HG03039 (cell line): ENCODE results near the gene IDH3A.
"Not testable (repeated sequence)": the region's sequence is repeated elsewhere in the genome, so short reads cannot be mapped to it uniquely, and the experiment has no call there.

Experiments
- ATAC-seq: cut with Tn5 transposase; IDR thresholded peaks from one replicate; pipeline ENCODE4 v1.9.1; 2021; ENCODE audit warnings: mild to moderate bottlenecking, moderate library complexity; ENCODE audit not compliant: unreplicated experiment

IDH3A gene

DNA sequence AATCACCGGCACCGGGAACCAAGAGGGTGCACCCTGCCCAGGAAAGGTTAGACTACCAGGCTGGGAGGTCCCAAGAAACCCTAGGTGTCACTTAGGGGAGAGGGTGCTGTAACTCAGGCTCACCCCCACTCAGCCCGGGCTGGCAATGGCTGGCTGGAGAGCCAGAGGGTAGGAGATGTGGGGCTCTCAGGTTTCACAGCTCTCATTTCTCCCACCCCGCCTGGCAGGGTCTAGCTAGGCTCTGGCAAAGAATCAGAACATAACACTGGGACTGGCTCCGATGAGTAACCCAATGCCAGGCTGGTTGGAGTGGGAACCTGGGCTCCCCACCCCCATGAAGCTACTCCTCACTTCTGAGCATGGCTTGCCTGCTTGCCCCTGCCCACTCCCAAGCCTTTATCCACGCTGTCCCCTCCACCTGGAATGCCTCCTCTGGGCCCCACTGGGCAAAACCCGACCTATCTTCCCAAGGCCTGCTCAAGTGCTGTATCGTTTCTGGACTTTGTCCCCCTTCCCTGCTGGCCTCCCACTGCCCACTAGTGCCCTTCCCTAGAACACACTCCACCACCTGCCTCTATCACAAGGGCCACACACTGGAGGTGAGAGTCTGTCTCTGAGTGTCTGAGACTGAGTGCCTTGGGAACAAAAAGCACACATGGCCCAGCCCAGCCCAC, 19.9 kb upstream of the IDH3A start:
- ATAC-seq = no peak

DNA sequence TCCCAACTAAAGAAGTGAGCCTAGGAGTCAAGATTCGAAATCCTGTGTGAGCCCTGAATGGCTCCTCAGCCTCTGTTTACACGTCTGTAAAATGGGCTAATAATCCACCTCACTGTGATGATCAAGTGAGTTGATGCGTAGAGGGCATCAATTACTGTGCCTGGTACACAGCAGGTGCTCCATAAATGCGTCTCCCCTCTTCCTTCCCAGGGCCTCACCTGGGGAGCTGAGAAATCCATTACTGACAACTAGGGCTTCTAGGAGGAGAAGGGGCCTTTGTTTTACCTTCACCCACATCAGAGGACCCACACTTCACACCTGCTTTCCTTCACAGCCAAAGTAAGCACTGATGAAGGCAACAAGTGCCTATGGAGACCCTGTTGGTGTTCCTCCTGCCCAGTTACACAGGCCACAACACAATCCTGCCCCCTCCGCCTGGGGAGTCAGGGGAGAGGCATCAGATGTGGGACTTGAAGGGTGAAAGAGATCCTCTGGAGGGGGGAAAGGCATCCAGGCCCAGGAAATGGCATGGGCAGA, 19.3 kb upstream of the IDH3A start:
- ATAC-seq = no peak

GRCh38 chr15:78130466-78131294, 18.5 kb upstream of the IDH3A start:
- peak; percentile 35 for ATAC-seq

DNA sequence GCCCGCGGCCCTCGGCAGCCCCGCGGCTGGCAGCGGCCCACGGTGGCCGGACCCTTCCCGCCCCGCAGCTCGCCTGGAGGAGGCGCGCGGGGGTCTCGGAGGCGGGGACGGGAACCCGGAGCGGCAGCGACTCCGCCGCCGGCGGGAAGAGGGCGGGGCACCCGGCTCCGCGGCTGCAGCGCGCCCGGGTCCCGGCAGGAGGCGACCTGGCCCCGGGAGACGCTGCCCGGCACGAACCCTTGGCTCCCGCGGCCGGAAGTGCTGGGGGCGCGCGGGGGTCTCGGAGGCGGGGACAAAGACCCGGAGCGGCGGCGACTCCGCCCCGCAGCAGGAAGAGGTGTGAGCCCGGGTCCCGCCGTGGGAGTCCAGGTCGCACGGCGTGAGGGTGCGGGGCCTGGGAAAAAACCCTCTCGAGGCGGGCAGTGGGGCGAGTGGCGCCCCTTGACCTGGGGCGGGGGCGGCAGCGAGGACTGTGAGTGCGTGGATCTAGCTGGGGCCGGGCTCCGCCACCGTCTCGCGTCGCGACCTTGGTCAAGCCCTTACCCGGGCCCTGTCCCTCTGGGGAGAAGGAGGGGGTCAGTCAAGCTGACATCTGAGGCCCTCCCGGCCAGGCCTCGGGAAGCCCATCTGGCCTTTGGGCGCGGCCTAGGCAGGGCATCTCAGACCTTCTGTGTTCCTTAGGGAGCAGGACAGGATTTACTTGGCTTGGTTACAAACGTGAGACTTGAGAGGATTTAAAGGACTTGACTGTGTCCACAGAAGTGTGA, 17.7 kb upstream of the IDH3A start, which contains the start of gene CIB2:
TSS of gene CIB2 (minus strand) at position 151 of the 767 bp plus-strand sequence. CDS start 230 bp downstream, outside the sequence.
- peak; percentile 65 for ATAC-seq

- no peak for ATAC-seq
Measured at GRCh38 chr15:78133801-78134200, 15.4 kb upstream of the IDH3A start.

- no peak for ATAC-seq
Measured at GRCh38 chr15:78139578-78139977, 9.6 kb upstream of the IDH3A start.

GRCh38 chr15:78140292-78140691, 8.9 kb upstream of the IDH3A start:
- ATAC-seq = no peak

GRCh38 chr15:78142332-78142731, 6.8 kb upstream of the IDH3A start:
- no peak for ATAC-seq

- no peak for ATAC-seq
Measured at GRCh38 chr15:78146425-78147154, 2.6 kb upstream of the IDH3A start.

DNA sequence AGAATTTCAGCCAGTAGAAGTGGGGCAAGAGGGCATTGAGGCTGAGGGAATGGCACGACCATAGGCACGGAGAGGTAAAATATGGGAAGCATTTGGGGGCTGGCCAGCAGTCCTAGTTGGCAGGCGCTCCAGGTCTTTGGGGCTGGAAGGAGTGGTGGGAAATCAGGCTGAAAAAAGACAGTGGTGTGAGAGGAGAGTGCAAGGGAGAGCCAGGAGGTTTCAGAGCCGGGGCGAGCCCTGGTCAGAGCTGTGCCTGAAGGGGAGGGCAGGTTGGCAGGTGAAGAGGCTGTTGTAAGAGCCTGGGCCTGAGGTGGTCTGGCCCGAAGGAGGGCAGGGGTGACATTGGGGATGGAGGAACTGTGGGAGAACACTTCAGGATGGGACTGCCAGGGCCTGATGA, 1.6 kb upstream of the IDH3A start:
- no peak for ATAC-seq

DNA sequence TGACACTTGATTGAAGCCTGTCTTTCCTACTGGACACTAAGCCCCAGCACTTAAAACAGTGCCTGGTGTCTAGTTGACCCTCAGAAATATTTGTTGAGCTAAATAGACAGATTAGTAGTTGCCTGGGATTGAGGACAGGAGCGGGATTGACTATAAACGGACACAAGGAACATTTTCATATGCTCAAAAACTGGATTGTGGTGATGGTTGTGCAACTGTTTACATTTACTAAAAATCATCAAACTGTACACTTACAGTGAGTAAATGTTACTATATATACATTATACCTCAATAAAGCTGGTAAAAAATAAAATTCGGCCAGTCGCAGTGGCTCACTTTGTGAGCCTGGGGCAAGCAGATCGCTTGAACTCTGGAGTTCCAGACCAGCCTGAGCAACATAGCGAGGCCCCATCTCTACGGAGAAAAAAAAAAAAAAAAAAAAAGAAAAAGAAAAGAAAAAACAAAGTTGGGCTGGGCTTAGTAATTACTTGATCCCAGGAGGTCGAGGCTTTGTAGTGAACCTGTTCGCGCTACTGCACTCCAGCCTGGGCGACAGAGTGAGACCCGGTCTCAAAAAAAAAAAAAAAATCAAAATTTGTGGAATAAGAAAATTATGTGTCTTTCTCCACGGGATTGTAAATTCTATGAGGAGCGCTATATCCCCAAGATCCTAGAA, 632 bp upstream of the IDH3A start:
- no peak for ATAC-seq

DNA sequence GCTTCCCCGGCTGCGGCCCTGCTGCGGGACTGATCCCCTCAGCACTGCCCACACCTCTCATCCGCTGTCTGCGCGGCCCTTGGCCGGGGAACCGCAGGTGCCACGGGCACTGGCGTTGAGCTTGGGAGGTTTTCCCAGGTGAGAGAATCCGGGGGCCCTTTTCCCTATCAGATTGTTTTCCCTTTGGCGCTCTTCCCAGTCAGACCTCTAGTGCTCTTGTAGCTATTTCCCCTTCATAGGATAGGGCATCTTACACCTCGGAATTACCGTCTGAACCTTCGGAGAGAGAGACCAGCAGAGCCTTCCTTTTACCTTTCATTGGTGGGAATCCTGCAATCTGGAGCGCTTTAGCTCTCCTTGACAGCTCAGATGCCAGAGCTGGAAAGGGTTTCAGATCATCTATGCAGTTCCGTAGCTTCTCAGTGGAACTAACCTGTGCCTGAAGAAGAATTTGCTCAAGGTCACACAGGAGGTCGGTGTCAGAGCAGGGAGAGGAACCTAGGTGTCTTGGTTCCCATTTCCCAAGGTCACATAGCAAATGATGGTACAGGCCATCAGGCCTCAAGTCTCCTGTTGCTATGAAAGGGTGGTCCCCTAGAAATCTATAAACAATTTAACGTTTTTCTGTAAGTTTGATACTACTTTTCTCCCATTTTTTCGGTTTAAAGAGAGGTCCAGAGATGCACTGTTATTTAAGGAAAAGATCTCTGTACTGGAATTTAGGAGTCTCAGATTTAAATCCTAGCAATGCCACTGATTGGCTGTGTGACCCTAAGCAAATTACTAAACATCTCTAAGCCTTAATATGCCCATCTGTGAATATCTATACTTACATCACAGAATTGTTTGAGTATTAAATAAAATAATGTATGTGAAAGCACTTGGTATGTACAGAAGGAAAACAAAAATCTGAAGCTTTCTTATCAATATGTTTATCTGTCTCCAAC, 916 bp downstream of the IDH3A start:
- ATAC-seq = peak; percentile 3

DNA sequence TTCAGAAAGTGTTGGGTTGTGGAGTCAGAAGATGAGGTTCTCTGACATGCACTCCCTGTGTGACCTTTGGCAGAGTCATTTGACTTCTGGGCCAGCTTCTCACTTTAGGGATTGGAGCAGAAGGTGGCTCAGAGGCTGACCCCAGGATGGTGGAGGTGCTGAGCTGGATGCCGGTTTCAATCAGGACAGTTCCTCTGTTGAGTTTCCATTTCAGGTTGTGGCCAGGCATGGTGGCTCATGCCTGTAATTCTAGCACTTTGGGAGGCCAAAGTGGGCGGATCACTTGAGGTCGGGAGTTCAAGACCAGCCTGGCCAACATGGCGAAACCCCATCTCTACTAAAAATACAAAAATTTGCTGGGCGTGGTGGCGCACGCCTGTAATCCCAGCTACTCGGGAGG, 1.9 kb downstream of the IDH3A start:
- not testable (repeated sequence) for ATAC-seq

DNA sequence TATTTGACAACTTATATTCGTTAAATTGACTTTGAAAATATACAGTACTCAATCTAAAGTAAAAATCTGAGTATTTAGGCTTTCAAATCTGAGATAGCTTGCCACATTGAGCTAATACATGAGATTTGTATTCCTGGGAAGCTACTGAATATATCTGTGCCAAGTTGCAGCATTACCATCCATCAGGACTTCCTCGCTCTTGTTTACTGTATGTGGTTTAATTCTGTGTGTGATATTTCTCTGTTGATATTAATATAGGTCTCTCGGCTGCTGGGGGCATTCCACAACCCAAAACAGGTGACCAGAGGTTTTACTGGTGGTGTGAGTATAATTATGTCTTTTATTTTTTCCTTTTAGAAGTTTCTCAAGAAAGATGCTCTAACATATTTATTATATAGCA, 5.8 kb downstream of the IDH3A start:
- ATAC-seq = no peak

DNA sequence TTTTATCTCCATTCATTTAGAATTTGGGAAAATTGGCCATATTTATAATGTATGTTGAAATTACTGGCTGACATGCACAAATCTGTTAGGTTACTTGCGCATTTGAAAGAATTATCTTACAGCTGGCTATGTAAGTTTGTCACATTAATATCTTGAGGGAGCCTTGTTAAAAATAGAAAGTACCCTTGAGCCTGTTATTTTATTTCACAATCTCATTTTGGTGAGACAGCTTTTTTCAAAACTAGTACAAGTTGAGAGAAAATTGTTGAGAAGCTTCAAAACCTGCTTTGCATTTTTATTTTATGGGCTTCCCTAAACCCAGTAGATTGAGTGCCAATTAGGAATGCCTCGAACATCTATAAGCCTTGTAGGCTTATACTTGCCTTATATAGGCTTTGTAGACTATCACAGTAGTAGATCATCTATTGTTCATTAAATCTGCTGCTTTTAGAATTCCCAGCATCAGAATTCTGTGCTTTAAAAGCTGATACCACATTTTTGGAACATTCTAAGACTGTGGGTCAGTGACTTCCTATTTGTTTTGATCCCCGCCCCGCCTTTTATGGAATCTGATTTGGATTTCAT, 6.3 kb downstream of the IDH3A start:
- ATAC-seq = no peak

GRCh38 chr15:78156653-78157052, 7.5 kb downstream of the IDH3A start:
- ATAC-seq = no peak

DNA sequence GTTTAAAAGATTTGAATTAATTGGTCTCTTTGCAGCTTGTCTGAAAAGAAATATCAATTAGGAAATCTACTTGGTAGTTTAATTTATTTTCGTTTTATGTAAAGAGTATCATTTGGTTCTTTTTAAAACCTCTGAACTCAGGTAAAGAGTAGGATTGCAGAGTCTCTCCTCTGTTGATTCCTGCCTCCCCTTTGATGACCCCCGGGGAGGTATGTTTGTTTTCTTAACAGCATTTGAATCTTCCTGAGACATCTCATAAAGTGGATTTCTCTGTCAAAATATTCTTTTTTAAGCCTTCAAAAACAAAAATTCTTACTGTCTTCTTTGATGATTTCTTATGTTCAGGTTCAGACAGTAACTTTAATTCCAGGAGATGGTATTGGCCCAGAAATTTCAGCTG, 8.0 kb downstream of the IDH3A start:
- no peak for ATAC-seq

DNA sequence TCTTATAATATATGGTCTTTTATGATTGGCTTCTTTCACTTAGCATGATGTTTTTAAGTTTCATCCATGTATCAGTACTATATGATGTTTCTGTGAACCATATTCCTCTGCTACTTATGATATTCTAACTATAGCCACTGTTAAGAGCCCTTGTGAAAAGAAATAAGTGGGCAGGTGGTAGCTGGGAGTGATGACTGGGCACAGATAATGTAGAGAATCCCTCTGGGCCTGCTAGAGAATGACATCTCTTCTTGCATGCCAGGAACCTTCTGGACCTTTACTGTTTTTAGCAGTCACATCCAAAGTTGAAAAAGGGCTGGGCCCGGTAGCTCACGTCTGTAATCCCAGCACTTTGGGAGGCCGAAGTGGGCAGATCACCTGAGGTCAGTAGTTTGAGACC, 10.2 kb downstream of the IDH3A start:
- ATAC-seq = no peak

- ATAC-seq = no peak
Measured at GRCh38 chr15:78162038-78162437, 12.9 kb downstream of the IDH3A start.
